Epithelial cell of esophagus (primary cell): Measurements from ENCODE around the gene ANXA4.
"Not testable (repeated sequence)": the region's sequence is repeated elsewhere in the genome, so short reads cannot be mapped to it uniquely, and the experiment has no call there.

Experiments
- DNase-seq: peaks from one replicate; pipeline ENCODE4 v3.0.0; 2010; ENCODE audit warnings: low read depth
- H3K4me3 ChIP-seq: 2 replicates; pipeline ENCODE4 v1.5.1; 2011; ENCODE audit warnings: mild to moderate bottlenecking, low read length, control low read depth
- CTCF ChIP-seq: IDR thresholded peaks from 2 replicates; pipeline ENCODE4 v1.5.1; 2011; ENCODE audit warnings: low read depth, mild to moderate bottlenecking, low read length, control low read depth, inconsistent platforms; ENCODE audit not compliant: insufficient read depth; ENCODE audit errors: missing control alignments

Gene ANXA4

DNA sequence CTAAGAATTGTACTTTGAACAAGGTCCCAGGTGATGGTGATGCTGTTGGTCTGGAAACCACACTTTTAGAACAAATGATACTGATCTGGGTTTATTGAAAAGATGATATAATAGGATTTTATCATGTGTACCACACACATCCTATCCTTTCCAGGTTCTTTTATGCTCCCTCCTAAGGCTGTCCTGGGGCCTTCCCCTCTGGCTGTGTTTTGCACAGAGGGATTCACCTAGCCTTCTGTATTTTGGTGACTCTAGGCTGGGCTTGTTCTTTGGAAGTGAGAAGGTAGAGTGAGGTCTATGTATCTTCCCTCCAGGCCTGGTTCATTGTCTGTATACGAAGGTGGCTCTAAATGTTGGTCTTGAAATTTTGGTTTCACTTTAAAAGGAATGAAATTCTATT, 12.7 kb downstream of the ANXA4 start:
- no peak overlapping the region for H3K4me3 ChIP-seq
- DNase-seq: no peak
- no peak for TF ChIP-seq CTCF

DNA sequence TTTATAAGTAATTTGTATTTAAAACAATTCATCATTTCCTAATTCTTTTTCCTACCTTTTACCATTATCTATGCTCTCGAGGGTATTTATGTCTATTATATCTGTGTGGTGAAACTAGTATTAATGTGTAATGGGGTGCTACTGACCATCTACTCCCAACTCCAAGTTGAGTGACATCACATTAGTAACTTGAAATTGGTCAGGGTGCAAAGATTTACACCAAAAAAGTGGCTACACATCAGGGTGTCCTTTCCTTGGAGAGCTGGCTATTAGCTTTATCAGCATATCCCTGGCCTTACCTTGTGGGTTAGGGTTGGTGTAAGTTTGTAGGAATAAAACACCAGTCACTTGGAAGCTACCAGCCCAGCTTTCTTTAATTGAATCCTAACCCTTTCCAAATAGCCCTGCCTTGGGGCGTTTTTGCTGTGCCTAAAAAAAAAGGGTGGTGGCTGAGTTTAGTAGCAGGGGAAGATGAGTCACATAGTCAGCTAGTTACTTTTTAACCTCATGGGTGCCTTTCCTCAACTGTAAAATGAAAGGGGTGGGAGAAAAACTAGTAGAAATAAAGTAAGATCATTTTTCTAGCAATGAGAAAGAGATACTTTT, 14.0 kb downstream of the ANXA4 start:
- no peak overlapping the region for H3K4me3 ChIP-seq
- TF ChIP-seq CTCF: no peak
- peak; percentile 88 for DNase-seq

GRCh38 chr2:69762025-69762424, 20.1 kb downstream of the ANXA4 start:
- no peak for TF ChIP-seq CTCF
- H3K4me3 ChIP-seq: no peak overlapping the region
- no peak for DNase-seq

DNA sequence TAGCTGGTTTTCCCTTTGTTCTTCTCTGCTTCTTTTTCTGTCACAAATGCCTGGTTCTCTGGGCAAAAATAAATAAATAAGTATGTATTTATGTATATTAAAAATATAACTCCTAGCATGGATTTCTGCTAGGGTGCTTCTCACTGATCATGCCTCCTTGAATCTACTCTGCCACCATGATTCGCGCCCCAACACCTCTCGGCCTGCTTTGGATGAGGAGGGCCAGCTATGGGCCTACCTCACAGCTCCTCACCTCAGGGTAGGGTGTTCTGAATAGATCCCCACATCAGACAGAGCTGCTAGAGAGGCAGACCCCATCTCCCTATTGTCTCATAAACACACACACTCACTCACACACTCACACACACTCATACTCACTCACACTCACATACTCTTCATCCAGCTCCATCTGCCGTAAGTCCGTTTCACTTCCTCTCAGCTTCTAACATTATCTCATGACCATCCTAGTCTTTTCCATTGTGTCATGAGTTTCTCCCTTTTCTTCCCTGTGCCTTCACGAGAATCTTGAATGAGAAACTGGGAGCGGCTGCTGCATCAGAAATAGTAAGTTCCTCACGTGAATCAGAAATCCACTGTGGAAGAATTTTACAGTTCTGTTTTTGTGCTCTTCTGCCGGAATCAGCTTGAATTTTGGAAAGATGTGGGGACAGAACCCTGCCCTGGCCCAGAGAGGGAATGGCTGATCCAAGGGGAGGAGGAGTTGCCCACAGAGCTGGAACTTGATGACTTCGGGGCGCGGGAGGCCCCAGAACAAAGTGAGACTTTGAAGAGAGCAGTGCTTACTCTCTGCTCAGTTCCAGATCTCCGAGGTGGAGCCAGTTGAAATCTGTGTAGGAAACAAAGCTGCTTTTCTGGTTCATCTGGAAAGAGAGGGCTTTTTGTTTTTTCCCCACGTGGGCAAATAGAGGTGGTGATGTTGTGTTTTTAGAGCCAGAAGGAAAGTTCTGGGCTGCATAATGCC, 20.9 kb downstream of the ANXA4 start:
- peak; percentile 57 for DNase-seq
- H3K4me3 ChIP-seq: no peak overlapping the region
- no peak for TF ChIP-seq CTCF

GRCh38 chr2:69763831-69764230, 21.9 kb downstream of the ANXA4 start:
- not testable (repeated sequence) for H3K4me3 ChIP-seq, DNase-seq

DNA sequence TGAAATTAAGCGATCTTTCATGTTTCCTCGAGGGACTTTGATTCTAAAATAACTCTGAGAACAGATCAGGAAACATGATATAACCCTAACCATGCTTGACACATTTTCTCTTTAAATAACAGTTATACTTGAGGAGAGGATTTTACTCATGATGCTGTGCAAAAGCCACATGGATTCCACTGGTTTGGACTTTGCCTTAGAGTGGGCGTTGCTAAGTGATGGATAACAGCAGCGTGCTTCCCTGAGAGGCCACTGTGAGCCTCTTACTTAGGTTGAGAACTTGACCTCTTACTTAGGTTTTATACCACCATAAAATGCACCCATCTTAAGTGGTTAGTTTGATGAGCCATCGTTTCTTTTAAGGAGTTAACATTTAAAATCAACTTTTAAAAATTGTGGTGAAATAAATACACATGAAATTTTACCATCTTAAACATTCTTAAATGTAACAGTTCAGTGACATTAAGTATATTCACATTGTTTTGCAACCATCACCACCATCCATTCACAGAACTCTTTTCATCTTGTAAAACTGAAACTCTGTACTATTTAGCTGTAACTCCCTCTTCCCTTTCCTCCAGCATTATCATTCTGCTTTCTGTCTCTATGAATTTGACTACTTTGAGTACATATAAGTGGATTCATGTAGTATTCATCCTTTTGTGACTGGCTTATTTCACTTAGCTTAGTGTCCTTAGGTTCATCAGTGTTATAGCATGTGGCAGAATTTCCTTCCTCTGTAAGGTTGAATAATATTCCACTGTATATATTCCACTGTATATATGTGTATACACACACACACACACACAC, 22.6 kb downstream of the ANXA4 start:
- TF ChIP-seq CTCF: no peak
- no peak for DNase-seq
- no peak overlapping the region for H3K4me3 ChIP-seq

DNA sequence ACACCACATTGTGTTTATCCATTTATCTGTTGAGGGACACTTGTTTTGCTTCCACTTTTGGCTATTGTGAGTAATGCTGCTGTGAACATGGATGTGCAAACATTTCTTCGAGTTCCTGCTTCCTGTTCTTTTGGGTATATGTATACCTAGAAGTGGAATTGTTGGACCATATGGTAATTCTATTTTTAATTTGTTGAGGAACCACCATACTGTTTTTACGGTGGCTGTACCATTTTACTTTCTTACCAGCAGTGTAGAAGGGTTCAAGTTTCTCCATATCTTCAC, 23.1 kb downstream of the ANXA4 start:
- DNase-seq: no peak
- no peak for TF ChIP-seq CTCF
- no peak overlapping the region for H3K4me3 ChIP-seq
